Hindlimb muscle (tissue), 1 donor: ENCODE data around the gene RFTN1. TPM values are rescaled to one million over a fixed set of nuclear protein-coding genes. Genes with fewer than 3 reads are reported as not detected.
A peak's percentile ranks its signal among the peaks of the same experiment; 100 is the strongest.

Source experiments
- DNase-seq: peaks from one replicate; pipeline ENCODE4 v3.0.0-alpha.2; 2013
- polyA plus RNA-seq: library from polyadenylated mRNA; unstranded; fragments of 120-200 nt; gene quantifications from one replicate; pipeline ENCODE4 v1.2.1, GENCODE V29; 2013; ENCODE audit not compliant: insufficient read length

Gene RFTN1
- polyA plus RNA-seq, 1 donor = 22.2 TPM

DNA sequence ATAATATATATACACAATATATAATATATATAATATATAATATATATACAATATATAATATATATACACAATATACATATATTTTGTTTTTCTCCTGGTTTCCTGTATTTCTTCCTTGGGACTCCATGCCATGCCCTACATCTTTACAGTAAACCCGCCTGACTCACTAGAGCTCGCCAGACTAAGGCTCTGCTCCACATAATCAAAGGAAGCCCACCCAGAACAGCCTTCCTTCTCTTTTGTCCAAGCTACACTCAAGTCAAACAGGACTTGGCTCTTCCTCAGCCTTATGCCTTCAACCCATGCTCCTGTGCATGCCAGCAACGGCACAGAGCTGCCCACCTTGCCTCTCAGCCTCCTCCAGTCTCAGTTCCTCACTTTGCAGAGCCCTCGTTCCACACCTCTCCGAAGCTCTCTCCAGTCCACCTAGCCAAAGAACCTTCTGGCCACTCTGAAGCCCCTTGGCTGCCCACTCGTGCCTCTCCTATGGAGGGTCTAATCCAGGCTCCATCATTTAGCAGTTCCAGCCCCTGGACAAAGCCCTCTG is 109.1 kb downstream of the RFTN1 start:
- DNase-seq = no peak

DNA sequence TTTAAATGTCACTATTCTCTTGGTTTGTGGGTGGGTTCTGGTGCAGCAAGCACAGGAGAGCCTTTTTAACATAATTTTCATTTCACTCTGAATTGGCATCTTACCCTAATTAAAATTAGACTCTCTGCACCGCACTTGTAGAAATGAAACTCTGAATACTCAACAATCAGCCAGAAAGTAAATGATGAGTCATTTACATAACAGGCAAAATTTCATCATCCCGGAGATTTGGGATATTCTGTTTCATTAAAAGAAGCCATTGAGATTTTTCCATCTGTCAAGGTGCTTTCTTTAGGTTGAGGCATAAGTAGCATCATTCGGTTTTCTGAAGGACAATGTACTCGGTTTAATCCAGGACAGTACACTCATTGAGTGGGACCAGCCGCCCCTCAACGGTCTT is 111.0 kb downstream of the RFTN1 start:
- no peak for DNase-seq

DNA sequence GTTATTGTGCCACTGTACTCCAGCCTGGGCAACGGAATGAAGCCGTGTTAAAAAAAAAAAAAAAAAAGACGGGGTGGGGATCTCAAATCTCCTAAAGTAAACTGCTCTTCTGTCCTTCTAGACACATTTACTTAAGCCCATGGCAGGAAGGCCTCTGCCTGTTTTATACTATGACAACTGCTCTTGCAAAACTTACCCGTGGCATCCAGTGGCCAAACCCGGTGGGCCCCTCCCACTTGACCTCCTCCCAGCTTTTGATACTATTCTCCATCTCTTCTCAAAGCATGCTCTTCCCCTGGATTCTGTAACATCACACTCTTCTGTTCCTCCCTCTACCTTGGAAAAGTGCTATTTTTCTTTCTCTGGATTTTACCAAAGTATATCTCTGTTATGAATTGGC is 112.2 kb downstream of the RFTN1 start:
- DNase-seq = no peak

DNA sequence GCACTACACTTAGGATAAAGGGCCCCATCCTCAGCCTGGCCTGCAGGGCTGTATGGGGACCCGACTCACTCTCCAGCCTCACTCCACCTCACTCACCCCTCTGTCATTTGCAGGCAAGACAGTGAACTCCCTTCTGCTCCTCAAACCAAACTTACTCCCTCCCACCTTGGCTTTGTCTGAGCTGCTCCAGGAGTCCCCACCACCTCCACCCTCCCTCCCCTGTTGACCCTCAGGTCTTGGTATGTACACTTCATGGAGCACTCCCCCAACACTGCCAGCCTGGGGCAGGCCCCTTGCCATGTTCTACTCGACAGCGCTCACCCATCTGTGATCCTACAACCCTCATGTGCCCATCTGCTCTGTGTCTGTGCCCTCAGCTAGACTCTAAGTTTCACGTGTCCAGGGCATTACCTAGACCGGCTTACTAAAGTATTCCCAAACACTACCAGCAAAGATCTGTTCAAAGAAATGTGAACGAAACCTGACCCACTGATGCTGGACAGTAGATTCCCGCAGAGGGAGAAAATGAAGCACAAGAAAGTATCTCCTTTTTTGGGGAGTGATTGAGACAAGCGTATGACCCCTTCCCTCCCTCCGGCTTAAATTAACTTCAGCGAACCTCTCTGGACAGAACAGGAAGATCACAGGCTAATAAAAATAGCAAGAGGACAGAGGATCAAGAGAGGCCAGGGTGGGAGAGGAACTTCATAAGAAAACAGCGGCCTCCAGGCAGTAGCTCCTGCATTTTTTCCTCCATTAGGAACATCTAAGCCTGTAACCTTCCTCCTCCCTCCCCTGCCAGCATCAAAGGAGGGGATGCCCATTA is 113.2 kb downstream of the RFTN1 start:
- no peak for DNase-seq

DNA sequence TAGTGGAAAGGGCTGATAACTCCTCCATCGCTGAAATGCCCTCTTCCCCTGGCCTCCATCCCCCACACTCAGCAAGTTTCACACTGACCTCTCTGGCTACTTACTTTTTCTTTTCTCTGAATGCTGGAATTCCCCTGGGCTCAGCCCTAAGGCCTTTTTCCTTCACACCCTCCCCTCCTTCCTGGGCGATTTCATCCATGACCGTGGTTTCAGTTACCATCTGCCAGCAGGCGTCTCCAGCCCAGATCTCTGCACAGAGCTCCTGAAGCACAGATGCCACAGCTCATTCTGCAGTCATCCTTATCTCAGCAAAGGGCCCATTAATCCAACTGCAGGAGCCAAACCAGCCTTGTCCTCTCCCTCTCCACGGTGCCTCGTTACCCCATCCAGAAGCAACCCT is 114.0 kb downstream of the RFTN1 start:
- DNase-seq = no peak

DNA sequence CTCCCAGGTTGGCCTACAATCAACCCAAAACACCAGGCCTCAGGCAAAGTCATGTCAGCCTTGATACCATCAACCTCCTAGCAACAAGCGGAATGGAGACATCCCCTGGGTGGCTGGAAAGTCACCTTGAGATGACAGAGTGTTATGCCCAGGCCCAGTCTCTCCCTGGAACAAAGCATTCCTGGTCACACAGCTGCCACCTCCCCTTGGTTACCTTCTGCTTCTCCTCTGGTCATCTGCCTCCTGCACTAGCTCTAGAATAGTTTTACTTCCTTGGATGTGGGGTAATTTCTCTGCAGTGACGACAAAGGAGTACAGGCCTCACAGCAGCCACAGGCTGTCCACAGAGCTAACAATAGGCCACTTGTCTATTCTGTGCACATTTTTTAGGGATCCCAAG is 114.9 kb downstream of the RFTN1 start:
- DNase-seq = no peak

DNA sequence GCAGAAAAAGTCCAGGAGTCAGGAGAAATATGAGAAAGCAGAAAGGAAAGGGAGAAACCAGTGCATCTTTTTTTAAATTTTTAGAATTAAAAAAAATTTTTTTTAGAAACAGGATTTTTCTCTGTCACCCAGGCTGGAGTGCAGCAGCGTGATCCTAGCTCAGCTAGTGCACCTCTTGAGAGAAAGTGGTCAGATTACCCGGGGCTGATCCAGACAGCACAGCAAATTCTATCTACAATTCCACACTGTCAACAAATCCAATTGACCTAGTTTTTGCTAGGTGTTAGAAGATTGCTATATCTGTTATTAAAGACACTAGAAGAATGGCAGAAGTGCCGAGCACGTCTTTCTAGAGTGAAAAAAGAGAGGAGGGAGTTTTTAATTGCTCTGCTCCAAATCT is 117.3 kb downstream of the RFTN1 start:
- DNase-seq = no peak

DNA sequence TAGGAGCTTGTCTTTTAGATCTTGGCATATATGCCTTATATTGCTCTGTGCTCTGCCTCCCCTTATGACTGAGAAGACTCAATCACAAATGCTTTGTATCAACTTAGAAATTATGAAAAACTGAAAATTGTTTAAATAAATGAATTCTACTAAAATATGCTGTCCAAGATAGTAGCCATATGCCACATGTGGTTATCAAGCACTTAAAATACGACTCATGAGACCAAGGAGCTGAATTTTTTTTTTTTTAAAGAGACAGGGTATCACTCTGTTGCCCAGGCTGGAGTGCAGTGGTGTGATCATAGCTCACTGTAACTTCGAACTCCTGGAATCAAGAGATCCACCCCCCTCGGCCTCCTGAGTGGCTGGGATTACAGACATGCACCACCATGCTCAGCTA is 118.3 kb downstream of the RFTN1 start:
- no peak for DNase-seq

DNA sequence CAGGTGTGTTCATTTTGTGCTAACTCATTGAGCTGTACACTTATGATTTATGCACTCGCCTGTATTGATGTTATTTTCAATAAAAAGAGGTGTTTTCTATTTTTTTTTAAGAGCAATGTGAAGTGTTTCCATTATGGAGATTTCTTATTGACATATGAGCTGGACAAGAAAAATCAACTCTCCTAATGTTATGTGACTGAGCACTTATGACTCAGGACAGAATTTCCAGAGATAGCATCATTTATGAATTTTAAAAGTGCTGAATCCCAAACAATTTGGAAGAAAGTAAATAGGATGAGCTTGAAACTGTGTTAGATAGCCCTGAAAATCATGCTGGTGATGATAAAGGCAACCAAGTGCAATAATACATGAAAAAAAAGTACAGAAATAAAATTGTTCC is 118.9 kb downstream of the RFTN1 start:
- no peak for DNase-seq

DNA sequence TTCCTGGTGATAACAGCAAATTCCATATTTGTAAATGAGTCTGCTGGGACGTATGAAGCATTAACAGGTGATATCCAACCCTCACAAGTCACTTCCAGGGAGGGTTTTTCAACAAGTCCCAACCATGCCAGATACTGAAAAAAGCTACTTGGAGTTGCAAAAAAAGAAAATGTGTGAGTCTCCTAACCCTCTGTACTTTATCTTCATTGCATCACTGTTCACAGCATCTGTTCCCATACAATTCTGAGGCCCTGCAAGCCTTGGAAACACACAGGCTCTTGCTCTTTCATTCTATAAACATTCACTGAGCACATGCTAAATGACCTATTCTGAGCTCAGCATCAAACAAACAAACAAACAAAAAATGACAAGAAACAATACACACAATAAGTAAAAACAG is 120.8 kb downstream of the RFTN1 start:
- no peak for DNase-seq

DNA sequence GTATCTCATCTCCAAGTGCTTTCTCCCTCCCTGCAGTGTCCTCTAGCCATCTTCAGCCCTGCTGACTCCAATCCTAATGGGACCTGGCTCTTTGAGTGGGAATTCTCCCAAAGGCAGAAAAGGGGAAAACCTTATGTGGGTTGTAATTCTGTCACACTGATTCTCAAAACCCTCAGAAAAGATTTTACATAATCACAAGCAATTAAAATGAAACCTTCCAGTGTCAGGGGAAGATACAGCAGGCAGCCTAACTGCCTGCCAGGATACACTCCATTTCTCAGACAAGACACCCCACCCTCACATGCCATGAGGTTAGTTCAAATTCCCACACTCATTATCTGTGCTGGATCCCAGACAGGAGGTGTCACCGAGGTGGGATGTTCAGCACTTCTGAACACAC is 121.4 kb downstream of the RFTN1 start:
- DNase-seq = no peak

DNA sequence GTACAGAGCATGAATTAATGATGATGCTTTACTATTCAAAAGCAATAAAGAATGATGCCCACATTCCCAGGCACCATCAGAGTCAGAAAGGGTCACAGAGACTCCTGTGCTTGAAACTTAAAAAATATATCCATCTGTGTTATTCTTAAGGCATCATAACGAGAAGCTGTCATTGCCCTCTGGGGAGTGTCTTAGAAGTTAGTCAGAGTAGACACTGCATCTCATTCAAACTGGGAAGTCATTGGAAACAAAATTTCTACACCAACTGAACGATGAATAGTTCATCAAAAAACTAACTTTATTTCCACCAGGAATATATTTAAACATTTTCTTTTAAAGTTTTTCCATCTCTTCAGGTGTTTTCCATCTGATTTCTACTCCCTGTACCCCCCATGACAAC is 122.9 kb downstream of the RFTN1 start:
- DNase-seq = no peak

DNA sequence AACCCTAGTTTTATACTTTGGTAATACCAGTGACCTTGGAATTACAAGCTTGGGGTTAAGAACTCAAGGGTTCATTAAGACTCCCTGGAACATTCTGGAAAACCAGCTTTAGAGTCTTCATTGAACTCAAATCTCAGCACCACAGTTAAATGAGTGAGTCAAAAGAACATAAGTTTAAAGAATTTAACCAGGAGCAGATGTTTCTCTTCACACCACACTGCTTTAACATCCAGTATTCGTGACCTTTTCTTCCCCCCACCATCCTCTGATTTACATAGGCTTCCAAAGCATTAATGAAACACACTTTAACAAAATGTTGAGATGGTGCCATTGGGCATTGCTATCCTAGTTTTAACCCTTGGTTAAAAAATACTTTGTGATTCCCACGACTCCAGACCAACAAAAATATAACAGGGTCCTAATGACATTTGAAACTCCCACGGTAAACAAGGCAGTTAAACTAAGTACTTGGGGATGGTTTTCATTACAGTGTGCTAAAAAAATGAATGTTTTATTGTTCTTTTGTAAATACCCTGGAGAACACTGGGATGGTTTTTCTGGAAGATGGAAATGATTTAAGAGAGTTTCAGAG is 124.6 kb downstream of the RFTN1 start:
- DNase-seq = peak; percentile 42

DNA sequence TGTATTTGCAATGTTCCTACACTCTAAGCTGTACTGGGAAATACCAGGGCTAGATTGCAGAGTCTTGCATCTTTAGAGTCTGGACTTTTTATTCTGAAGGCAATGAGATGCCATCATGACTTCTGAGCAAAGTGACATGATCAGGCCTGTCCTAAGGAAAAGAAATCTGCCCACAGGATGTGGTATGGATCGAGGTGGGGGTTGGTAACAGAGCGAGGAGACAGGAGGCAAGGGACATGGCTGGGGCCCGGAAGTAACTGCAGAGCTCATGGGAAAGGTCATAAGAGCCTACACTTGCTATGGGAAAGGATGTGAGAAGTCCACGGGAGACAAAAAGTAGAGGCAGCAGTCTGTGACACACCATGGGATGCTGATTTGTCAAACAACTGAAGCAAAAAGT is 126.9 kb downstream of the RFTN1 start:
- no peak for DNase-seq

DNA sequence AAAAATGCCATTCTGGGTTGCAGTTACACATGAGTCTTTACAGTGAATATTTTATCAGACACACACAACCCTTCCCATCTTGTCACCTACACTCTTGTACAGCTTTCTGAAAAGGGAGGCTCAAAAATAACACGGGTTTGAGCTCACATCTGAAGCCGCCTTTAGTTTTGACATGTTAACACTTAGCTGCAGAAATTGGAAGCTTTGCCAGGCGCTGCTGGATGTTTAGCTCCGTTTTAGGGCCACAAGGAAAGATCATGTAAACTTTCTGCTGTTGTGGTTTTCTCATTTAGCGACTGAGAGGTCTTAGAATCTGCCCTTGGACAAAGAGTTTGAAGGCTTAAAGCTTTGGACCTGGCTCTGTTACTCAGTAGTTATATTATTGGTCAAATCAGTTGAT is 128.3 kb downstream of the RFTN1 start:
- no peak for DNase-seq

DNA sequence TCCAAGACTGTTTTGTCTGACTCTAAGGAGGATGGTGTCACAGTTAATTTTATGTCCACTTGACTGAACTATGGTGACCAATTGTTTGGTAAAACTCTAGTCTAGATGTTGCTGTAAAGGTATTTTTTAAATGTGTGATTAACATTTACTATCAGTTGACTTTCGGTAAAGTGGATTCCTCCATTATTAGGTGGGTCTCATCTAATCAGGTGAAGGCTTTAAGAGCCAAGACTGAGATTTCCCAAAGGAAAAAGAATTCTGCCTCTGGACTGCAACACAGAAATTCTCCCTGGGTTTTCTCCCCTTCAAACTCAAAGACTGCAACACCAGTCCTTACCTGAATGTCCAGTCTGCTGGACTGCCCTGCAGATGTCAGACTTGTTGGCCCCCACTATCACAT is 129.6 kb downstream of the RFTN1 start:
- no peak for DNase-seq

DNA sequence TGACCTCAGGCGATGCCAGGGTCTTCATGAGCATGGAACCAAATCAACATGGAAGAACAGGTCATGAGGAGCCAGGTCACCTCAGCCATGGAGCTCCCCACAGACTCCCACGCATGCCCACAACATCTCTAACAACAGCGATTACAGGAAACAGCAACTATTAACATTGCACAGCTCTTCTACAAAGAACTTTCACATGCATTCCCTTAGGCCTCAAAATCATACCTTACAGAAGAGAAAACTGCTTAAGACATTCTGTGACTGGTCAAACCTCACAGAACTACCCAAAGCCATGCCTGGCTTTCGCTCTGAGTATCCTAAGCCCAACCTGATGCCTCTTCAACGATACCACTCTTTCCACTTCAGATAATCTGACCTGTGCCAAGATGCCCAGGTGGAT is 130.7 kb downstream of the RFTN1 start:
- DNase-seq = no peak

DNA sequence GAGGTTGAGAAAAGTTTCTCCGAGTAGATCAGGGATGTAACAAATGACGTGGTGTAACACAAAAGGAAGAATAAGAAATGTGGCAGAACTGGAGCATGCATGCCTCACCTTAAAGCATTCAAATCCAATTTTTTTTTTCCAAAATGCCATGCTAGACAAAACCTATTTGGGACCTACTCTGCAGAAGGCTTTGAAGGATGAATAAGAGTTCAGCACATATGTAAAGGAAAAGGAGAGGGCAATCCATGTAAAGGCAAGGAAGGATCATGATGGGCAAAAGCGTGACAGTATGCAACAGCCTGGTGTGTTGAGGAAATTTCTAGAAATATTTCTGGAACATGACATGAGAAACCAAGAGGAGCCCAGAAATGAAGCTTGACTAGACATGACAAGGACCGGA is 132.1 kb downstream of the RFTN1 start:
- no peak for DNase-seq

DNA sequence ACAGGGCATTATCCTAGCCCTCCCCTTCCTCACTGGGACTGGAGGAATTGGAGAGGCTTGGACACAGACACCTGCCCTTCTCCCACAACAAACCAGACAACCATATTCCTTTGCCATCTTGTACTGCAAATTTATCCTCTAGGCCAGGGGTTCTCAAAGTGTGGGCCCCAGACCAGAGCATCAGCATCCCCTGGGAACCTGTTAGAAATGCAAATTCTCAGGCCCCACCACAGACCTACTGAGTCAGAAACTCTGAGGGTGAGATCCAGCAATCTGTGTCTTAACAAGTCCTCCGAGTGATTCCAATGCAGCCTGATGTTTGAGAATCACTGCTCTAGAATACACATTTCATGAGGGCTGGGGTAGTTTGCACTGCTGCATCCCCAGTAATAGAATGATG is 133.1 kb downstream of the RFTN1 start:
- DNase-seq = no peak

DNA sequence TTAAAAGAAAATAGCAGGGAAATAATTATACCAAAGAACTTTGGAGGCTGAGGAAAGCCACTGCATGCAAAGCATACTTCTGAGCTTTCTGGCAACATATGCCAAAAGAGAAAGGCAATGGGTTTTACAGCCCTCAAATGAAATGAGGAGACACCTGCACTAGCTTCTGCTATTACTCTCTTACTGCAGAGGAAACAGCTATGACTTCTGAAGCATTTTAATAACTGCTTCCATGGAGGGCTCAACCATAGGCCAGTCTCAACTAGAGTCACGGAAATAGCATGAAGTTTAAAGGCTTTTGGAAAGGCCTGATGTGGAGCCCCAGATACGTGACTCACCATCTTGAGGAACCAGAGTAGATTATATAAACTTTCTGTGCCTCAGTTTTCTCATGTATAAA is 133.7 kb downstream of the RFTN1 start:
- DNase-seq = no peak

DNA sequence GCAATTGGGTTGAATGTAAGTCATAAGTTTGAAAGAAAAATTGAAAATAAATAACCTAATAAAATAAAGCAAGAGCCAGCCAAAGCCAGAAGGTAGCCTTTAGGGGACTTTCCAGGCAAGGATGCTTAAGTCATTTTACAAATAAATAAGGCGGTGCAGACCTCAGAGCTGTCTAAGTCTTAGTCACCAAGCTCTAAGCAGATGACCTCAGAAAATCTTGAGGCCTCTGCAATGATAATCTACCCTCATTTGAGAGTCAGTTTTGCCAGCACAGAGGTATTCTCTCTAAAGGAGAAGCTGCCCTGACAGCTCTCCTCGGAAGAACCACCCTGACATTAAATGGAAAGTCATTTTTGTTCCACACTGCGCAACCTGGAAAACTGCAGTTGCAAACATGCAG is 134.6 kb downstream of the RFTN1 start:
- DNase-seq = no peak

DNA sequence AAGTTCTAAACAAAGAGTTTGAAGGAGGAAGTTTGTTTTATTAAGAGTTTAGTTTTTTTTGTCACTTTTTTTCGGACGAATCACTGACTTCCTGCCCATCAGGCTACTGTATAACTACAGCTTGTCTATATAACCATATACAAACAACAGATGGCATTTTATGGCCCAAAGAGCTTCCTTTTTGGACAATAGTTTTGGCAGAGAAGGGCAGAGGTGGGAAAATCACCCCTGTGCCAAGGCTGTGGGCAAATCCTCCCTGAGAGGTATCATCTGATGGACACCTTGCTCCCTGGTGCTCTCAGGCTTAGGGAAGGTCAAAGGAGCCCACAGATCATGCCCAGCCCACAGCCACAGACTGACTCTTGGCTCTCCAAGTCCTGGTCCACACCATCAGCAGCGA is 135.1 kb downstream of the RFTN1 start:
- no peak for DNase-seq

DNA sequence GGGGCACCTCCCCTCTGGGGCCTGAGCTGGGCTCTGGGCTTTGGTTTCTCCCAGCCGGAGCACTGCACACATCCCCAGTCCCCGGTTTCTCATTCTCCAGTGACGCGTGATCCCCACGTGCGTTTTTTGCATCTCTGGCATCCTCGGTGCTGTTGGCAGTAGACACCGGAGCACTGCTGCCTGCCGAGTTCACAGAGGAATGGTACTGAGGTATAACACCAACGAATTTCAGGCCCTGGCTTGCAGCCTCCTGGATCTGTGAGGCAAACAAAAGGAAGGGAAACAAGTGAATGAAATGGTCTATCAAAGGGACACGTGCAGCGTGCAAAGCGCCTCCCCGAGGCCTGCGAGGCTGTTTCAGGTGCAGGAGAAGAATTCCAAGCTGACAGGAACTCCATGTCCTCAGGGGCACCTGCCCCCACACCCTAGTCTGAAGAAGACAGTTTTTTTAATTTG is 135.6 kb downstream of the RFTN1 start:
- DNase-seq = no peak

DNA sequence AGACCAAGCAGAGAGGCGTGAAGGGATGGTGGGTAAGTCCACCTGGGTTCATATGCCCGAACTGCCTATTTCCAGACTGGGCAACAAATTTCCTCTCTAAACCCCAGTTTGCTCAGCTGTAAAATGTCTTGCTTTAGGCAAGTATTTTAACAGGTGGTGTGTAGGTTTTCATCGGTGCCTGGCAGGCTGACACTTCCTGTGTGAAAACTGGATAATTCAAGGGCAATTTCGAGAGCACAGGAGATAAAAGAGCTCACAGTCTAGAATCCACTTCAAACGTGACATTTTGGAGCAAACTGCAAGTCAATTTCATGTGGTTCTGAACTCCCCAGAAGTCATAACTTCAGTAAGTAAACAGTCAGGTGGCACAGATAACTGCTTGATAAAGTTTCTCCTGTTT is 136.3 kb downstream of the RFTN1 start:
- DNase-seq = no peak
